Neuronal stem cell (in vitro differentiated cells): ENCODE data around the gene FGD2.
A peak's percentile ranks its signal among the peaks of the same experiment; 100 is the strongest.

Experiments
- DNase-seq: peaks from one replicate; pipeline ENCODE4 v3.0.0-alpha.2; 2013; ENCODE audit warnings: low spot score
- H2AFZ ChIP-seq: one replicate; pipeline ENCODE4 v1.6.1; 2013; ENCODE audit warnings: mild to moderate bottlenecking, low read length, inconsistent platforms
- H2AK5ac ChIP-seq: 2 replicates; pipeline ENCODE4 v1.6.1; 2013; ENCODE audit warnings: low read depth, mild to moderate bottlenecking, inconsistent platforms, low read length, moderate library complexity, mixed read lengths
- H2BK120ac ChIP-seq: 2 replicates; pipeline ENCODE4 v1.6.1; 2013; ENCODE audit warnings: low read depth, mild to moderate bottlenecking, inconsistent platforms, low read length, moderate library complexity, mixed read lengths
- H2BK12ac ChIP-seq: one replicate; pipeline ENCODE4 v1.6.1; 2013; ENCODE audit warnings: low read length, inconsistent platforms
- H2BK15ac ChIP-seq: 2 replicates; pipeline ENCODE4 v1.6.1; 2013; ENCODE audit warnings: mild to moderate bottlenecking, low read length, inconsistent platforms, mixed read lengths
- H2BK5ac ChIP-seq: one replicate; pipeline ENCODE4 v1.6.1; 2013; ENCODE audit warnings: inconsistent platforms, mild to moderate bottlenecking, low read length, moderate library complexity
- H3K14ac ChIP-seq: one replicate; pipeline ENCODE4 v1.6.1; 2013; ENCODE audit warnings: low read length, inconsistent platforms
- H3K18ac ChIP-seq: 2 replicates; pipeline ENCODE4 v1.6.1; 2013; ENCODE audit warnings: low read length, inconsistent platforms
- H3K23ac ChIP-seq: 2 replicates; pipeline ENCODE4 v1.6.1; 2013; ENCODE audit warnings: low read depth, mild to moderate bottlenecking, mixed read lengths, low read length, inconsistent platforms; ENCODE audit not compliant: poor library complexity
- H3K27ac ChIP-seq: replicated peaks from 3 replicates; pipeline ENCODE4 v1.5.1; 2013; ENCODE audit warnings: low read length, inconsistent platforms
- H3K27me3 ChIP-seq, 3 experiments: 2 replicates each; pipeline ENCODE4 v1.6.1; 2013; ENCODE audit warnings: low read length in 3 of 3, mild to moderate bottlenecking in 2 of 3, inconsistent platforms in 1 of 3, low read depth in 1 of 3, mixed read lengths in 1 of 3, moderate library complexity in 1 of 3; ENCODE audit not compliant: control insufficient read depth in 3 of 3, insufficient read depth in 3 of 3
- H3K36me3 ChIP-seq, 2 donors: replicated peaks in 1 of 2; 2 replicates each; pipeline ENCODE4 v1.6.1; 2013; ENCODE audit warnings: low read length in 2 of 2; ENCODE audit not compliant: control insufficient read depth in 2 of 2, insufficient read depth in 2 of 2
- H3K4ac ChIP-seq: 2 replicates; pipeline ENCODE4 v1.6.1; 2013; ENCODE audit warnings: inconsistent platforms, mild to moderate bottlenecking, low read length, moderate library complexity
- H3K4me1 ChIP-seq, 2 donors: 1 replicate in 1 of 2; 2 replicates in 1 of 2; pipeline ENCODE4 v1.6.1; 2013; ENCODE audit warnings: low read length in 2 of 2, low read depth in 1 of 2; ENCODE audit not compliant: control insufficient read depth in 2 of 2, insufficient read depth in 1 of 2
- H3K4me2 ChIP-seq: one replicate; pipeline ENCODE4 v1.6.1; 2013; ENCODE audit warnings: mild to moderate bottlenecking, low read length, inconsistent platforms; ENCODE audit not compliant: insufficient read depth, poor library complexity, severe bottlenecking
- H3K4me3 ChIP-seq, 2 donors: 2 replicates each; pipeline ENCODE4 v1.5.1; 2013; ENCODE audit warnings: low read length in 2 of 2, mild to moderate bottlenecking in 2 of 2, inconsistent platforms in 1 of 2, moderate library complexity in 1 of 2
- H3K79me1 ChIP-seq: one replicate; pipeline ENCODE4 v1.6.1; 2013; ENCODE audit warnings: low read depth, mild to moderate bottlenecking, inconsistent platforms, low read length, moderate library complexity
- H3K9ac ChIP-seq: one replicate; pipeline ENCODE4 v1.6.1; 2013; ENCODE audit warnings: mild to moderate bottlenecking, low read depth, low read length, inconsistent platforms; ENCODE audit not compliant: poor library complexity
- H3K9me3 ChIP-seq, 2 donors: replicated peaks in 1 of 2; 2 replicates each; pipeline versions ENCODE3 to v1.6.1; 2013; ENCODE audit warnings: low read length in 2 of 2, mild to moderate bottlenecking in 2 of 2, inconsistent platforms in 1 of 2, low read depth in 1 of 2, mixed read lengths in 1 of 2, moderate library complexity in 1 of 2; ENCODE audit not compliant: control insufficient read depth in 2 of 2, insufficient read depth in 1 of 2
- H4K8ac ChIP-seq: one replicate; pipeline ENCODE4 v1.6.1; 2013; ENCODE audit warnings: low read depth, mild to moderate bottlenecking, inconsistent platforms, low read length, moderate library complexity
- H4K91ac ChIP-seq: one replicate; pipeline ENCODE4 v1.6.1; 2013; ENCODE audit warnings: low read length, low read depth, mild to moderate bottlenecking, inconsistent platforms; ENCODE audit not compliant: poor library complexity
- WGBS, 2 donors: extraction: QIAGEN DNeasy Blood & Tissue Kit; methylation state at CpG; one replicate each; pipeline ENCODE4 v1.1.7; 2013; ENCODE audit warnings: missing lambda C conversion rate in 2 of 2, mixed read lengths in 1 of 2; ENCODE audit not compliant: insufficient read length in 2 of 2, insufficient replicate concordance in 1 of 2; ENCODE audit errors: extremely low coverage in 2 of 2; 5-methylcytosine and 5-hydroxymethylcytosine counted together

Gene FGD2

GRCh38 chr6:36984581-36985416 is 20.7 kb upstream of the FGD2 start:
- Histone ChIP-seq H3K4me3 (peak overlapping the region; percentile 98), H3K9me3 (no peaks in the 10 kb centered on the region), H3K27ac (no peak overlapping the region), H3K18ac (peak overlapping the region; percentile 59), H2BK15ac (no peak overlapping the region), H3K4me2 (peak overlapping the region; percentile 69), H4K91ac (no peak overlapping the region), H2AFZ (peak overlapping the region; percentile 52), H3K36me3 (peaks cover 0 to 35% of the 10 kb centered on the region in 2 donors), H4K8ac (no peak overlapping the region), H2BK120ac (no peak overlapping the region), H3K27me3 (no peaks in the 10 kb centered on the region), H2BK5ac (no peak overlapping the region), H3K4ac (no peak overlapping the region), H2AK5ac (no peak overlapping the region), H3K79me1 (peaks cover 9% of the 10 kb centered on the region), H3K23ac (no peak overlapping the region), H3K9ac (peak overlapping the region; percentile 72), H3K14ac (no peak overlapping the region), H2BK12ac (no peak overlapping the region), H3K4me1 (peaks cover 8 to 20% of the 10 kb centered on the region in 2 donors)
- no CpG with 5 or more reads among the region's 19 CpGs for WGBS, 2 donors
- DNase-seq = peak; percentile 38

GRCh38 chr6:36985417-36985807 is 20.0 kb upstream of the FGD2 start:
- H3K18ac ChIP-seq = peak overlapping the region; percentile 74
- peaks cover 0 to 33% of the 10 kb centered on the region in 2 donors for H3K36me3 ChIP-seq
- peak overlapping the region; percentile 93 for H2BK5ac ChIP-seq
- H2AK5ac ChIP-seq = peak overlapping the region; percentile 15
- H3K27ac ChIP-seq = no peak overlapping the region
- H3K79me1 ChIP-seq = peaks cover 9% of the 10 kb centered on the region
- peak overlapping the region; percentile 69 for H3K4me2 ChIP-seq
- H2AFZ ChIP-seq = peak overlapping the region; percentile 98
- no peak overlapping the region for H2BK12ac ChIP-seq
- no peak overlapping the region for H4K91ac ChIP-seq
- peak overlapping the region; percentile 98 for H3K4me3 ChIP-seq
- peak overlapping the region; percentile 59 for H3K14ac ChIP-seq
- WGBS, 2 donors = no CpG with 5 or more reads among the region's 15 CpGs
- no peak overlapping the region for H3K23ac ChIP-seq
- no peaks in the 10 kb centered on the region for H3K9me3 ChIP-seq
- no peak overlapping the region for H2BK120ac ChIP-seq
- no peak overlapping the region for H2BK15ac ChIP-seq
- H3K4ac ChIP-seq = no peak overlapping the region
- peaks cover 8 to 20% of the 10 kb centered on the region in 2 donors for H3K4me1 ChIP-seq
- no peak for DNase-seq
- no peaks in the 10 kb centered on the region for H3K27me3 ChIP-seq
- H3K9ac ChIP-seq = peak overlapping the region; percentile 99
- H4K8ac ChIP-seq = no peak overlapping the region

- peaks cover 0 to 26% of the 10 kb centered on the region in 2 donors for H3K36me3 ChIP-seq
- no peak within 1 kb of the TSS for H3K4ac ChIP-seq
- no peaks in the 10 kb centered on the region for H3K9me3 ChIP-seq
- peak within 1 kb of the TSS; percentile 95 for H3K4me2 ChIP-seq
- H3K18ac ChIP-seq = peak within 1 kb of the TSS; percentile 97
- H3K27ac ChIP-seq = peak within 1 kb of the TSS; percentile 61
- no CpG with 5 or more reads among the region's 101 CpGs for WGBS, 2 donors
- peak within 1 kb of the TSS; percentile 90 for H3K23ac ChIP-seq
- no peak within 1 kb of the TSS for H2BK120ac ChIP-seq
- H3K4me3 ChIP-seq = peak within 1 kb of the TSS; percentile 98
- H2AK5ac ChIP-seq = peak within 1 kb of the TSS; percentile 42
- no peaks in the 10 kb centered on the region for H3K27me3 ChIP-seq
- no peak within 1 kb of the TSS for H4K8ac ChIP-seq
- H2BK15ac ChIP-seq = peak within 1 kb of the TSS; percentile 12
- peaks cover 8 to 16% of the 10 kb centered on the region in 2 donors for H3K4me1 ChIP-seq
- H3K14ac ChIP-seq = peak within 1 kb of the TSS; percentile 78
- H2AFZ ChIP-seq = peak within 1 kb of the TSS; percentile 98
- no peak within 1 kb of the TSS for H2BK12ac ChIP-seq
- peak within 1 kb of the TSS; percentile 99 for H3K9ac ChIP-seq
- DNase-seq = peak; percentile 91
- no peak within 1 kb of the TSS for H4K91ac ChIP-seq
- peaks cover 7% of the 10 kb centered on the region for H3K79me1 ChIP-seq
- peak within 1 kb of the TSS; percentile 93 for H2BK5ac ChIP-seq
Measured at GRCh38 chr6:36985808-36986703, 19.4 kb upstream of the FGD2 start, which contains the start of gene MTCH1. MTCH1 (minus strand) TSS chr6:36986196; CDS start chr6:36986173, 23 bp downstream.
